ENCODE measurements around the gene SEMA6A.

SEMA6A gene

DNA sequence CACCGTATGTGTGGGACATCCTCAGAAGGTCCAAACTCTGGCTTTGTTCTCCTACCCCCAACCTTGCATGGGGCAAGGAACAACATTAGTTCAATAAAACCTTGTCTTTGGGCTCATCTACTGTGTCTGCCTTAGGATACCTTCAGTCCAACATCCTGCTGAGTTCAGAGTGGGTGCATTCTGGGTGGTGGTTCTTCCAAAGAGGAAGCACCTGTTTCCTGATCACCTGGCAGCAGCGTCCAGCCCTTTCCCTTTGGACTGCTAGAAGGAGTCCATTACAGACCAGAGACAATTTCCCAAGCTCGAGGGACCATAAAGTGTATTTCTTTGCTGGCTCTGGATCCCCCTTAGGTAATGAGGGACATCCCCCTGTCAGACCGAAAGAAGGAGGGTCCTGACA, 154.1 kb downstream of the SEMA6A start:
- H3K4me3 ChIP-seq (ENCODE audit: low read depth in 1 of 2, low read length in 2 of 2), result no peak overlapping the region
- H3K9ac ChIP-seq (ENCODE audit: low read length), result no peak overlapping the region
- no peaks in the 10 kb centered on the region for H3K27me3 ChIP-seq (ENCODE audit: control insufficient read depth in 1 of 2, insufficient read depth in 2 of 2, low read length in 2 of 2)
- H3K36me3 ChIP-seq (ENCODE audit: insufficient read depth, low read length), result no peaks in the 10 kb centered on the region
- H3K27ac ChIP-seq (ENCODE audit: low read depth, low read length), result no peak overlapping the region
- H3K4me1 ChIP-seq (ENCODE audit: insufficient read depth, low read length), result peaks cover 13% of the 10 kb centered on the region
- no peaks in the 10 kb centered on the region for H3K9me3 ChIP-seq (ENCODE audit: low read length)

DNA sequence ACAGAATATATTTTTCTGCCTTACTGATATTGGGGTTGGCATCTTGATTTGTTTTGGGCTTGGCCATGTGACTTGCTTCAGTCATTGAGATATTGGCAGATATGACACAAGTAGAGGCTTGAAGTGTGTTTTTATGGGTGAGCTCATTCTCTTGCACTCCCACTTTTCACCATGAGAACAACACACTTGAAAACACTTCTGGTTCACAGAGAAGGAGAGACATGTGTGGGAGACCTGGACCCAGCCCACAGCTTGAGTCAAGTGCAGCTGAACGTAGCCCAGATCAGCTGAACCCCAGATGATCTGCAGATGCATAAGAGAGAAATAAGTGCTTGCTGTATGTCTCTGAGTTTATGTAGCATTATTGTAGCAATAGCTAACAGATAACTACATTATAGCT, 155.4 kb downstream of the SEMA6A start:
- H3K9me3 ChIP-seq (ENCODE audit: low read length), result no peaks in the 10 kb centered on the region
- no peaks in the 10 kb centered on the region for H3K36me3 ChIP-seq (ENCODE audit: insufficient read depth, low read length)
- H3K9ac ChIP-seq (ENCODE audit: low read length), result no peak overlapping the region
- peaks cover 9% of the 10 kb centered on the region for H3K4me1 ChIP-seq (ENCODE audit: insufficient read depth, low read length)
- H3K4me3 ChIP-seq (ENCODE audit: low read depth in 1 of 2, low read length in 2 of 2), result no peak overlapping the region
- no peak overlapping the region for H3K27ac ChIP-seq (ENCODE audit: low read depth, low read length)
- no peaks in the 10 kb centered on the region for H3K27me3 ChIP-seq (ENCODE audit: control insufficient read depth in 1 of 2, insufficient read depth in 2 of 2, low read length in 2 of 2)

DNA sequence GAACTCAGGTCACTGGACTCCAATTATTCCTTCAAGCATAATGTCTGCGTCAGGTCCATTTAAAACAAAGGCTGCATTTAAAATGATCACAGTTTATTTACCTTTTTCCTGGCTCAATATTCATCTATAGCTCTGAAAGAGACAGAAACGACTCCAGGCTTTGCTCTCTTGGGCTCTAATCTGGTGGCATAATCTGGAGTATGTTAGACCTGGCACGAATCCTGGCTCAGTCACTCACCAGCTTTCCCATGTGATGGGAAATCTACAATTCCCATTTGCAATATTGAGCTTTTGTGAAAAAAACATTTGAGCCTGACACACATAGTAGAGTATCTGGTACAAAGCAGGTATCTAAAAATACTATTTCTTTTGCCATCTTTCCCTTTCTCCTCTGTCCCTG, 155.8 kb downstream of the SEMA6A start:
- H3K27ac ChIP-seq (ENCODE audit: low read depth, low read length), result no peak overlapping the region
- no peaks in the 10 kb centered on the region for H3K9me3 ChIP-seq (ENCODE audit: low read length)
- H3K27me3 ChIP-seq (ENCODE audit: control insufficient read depth in 1 of 2, insufficient read depth in 2 of 2, low read length in 2 of 2), result no peaks in the 10 kb centered on the region
- no peak overlapping the region for H3K4me3 ChIP-seq (ENCODE audit: low read depth in 1 of 2, low read length in 2 of 2)
- H3K9ac ChIP-seq (ENCODE audit: low read length), result no peak overlapping the region
- H3K36me3 ChIP-seq (ENCODE audit: insufficient read depth, low read length), result no peaks in the 10 kb centered on the region
- peaks cover 9% of the 10 kb centered on the region for H3K4me1 ChIP-seq (ENCODE audit: insufficient read depth, low read length)

DNA sequence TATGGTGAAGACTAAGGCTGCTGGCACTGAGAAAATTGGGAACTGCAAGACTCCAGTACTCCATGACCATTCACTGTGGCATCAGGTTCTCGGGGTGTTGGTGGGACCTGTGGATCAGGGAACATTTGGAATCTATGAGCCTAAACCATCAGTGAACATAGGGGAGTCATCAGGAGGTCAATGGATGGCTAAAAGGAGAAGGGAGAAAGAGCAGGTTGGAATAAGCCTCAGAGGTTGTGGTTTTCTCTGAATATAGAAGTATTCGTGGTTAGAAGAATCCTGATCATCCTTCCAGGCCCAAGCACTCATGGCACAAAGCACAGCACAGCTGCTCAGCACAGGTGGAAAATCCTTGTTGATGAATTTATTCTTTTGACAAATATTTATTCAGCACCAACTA, 156.6 kb downstream of the SEMA6A start:
- H3K4me3 ChIP-seq (ENCODE audit: low read depth in 1 of 2, low read length in 2 of 2), result no peak overlapping the region
- no peak overlapping the region for H3K9ac ChIP-seq (ENCODE audit: low read length)
- no peaks in the 10 kb centered on the region for H3K36me3 ChIP-seq (ENCODE audit: insufficient read depth, low read length)
- peaks cover 2% of the 10 kb centered on the region for H3K4me1 ChIP-seq (ENCODE audit: insufficient read depth, low read length)
- no peaks in the 10 kb centered on the region for H3K9me3 ChIP-seq (ENCODE audit: low read length)
- no peaks in the 10 kb centered on the region for H3K27me3 ChIP-seq (ENCODE audit: control insufficient read depth in 1 of 2, insufficient read depth in 2 of 2, low read length in 2 of 2)
- H3K27ac ChIP-seq (ENCODE audit: low read depth, low read length), result no peak overlapping the region

DNA sequence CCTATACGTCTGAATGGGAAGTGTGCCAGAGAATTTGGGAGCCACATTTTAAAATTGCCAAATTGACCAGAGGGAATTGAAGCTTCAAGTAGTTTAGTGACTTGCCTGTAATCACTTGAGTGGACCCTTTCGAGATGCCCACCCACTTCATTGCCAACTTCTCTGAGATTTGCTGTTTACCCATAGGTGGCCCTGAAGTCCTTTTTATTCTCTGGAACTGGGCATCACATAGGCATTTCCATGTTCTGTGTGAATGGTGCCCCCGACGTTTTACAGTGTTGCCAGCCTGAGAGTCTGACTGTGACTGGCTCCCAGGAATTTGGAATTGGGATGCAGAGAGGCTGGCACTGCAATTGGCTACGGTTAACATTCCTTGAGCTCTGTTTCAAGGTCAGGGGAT, 158.6 kb downstream of the SEMA6A start:
- Histone ChIP-seq H3K9ac (ENCODE audit: low read length) (no peak overlapping the region), H3K36me3 (ENCODE audit: insufficient read depth, low read length) (no peaks in the 10 kb centered on the region), H3K9me3 (ENCODE audit: low read length) (no peaks in the 10 kb centered on the region), H3K4me1 (ENCODE audit: insufficient read depth, low read length) (no peaks in the 10 kb centered on the region), H3K27ac (ENCODE audit: low read depth, low read length) (no peak overlapping the region), H3K4me3 (ENCODE audit: low read depth in 1 of 2, low read length in 2 of 2) (no peak overlapping the region), H3K27me3 (ENCODE audit: control insufficient read depth in 1 of 2, insufficient read depth in 2 of 2, low read length in 2 of 2) (no peaks in the 10 kb centered on the region)

DNA sequence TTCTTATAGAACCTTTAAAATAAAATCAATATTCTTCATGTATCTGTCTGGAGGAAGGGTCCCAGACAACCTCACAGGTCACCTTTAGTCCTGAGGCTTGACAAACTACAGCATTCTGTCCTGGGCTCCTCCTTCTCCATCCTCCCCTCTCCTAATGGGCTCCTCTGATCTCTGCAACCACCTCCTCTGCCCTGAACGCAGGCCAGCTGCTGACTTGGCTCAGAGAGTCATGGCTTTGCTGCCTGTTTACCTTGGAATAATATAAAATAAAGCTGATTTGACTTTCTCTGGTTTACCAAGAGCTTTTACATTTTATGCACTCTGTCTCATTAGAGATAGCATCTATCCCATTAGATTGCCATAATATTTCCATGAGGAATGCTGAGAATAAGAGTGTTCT, 159.4 kb downstream of the SEMA6A start:
- no peak overlapping the region for H3K9ac ChIP-seq (ENCODE audit: low read length)
- peaks cover 6% of the 10 kb centered on the region for H3K4me1 ChIP-seq (ENCODE audit: insufficient read depth, low read length)
- no peak overlapping the region for H3K27ac ChIP-seq (ENCODE audit: low read depth, low read length)
- no peak overlapping the region for H3K4me3 ChIP-seq (ENCODE audit: low read depth in 1 of 2, low read length in 2 of 2)
- H3K36me3 ChIP-seq (ENCODE audit: insufficient read depth, low read length), result no peaks in the 10 kb centered on the region
- H3K27me3 ChIP-seq (ENCODE audit: control insufficient read depth in 1 of 2, insufficient read depth in 2 of 2, low read length in 2 of 2), result no peaks in the 10 kb centered on the region
- H3K9me3 ChIP-seq (ENCODE audit: low read length), result no peaks in the 10 kb centered on the region

DNA sequence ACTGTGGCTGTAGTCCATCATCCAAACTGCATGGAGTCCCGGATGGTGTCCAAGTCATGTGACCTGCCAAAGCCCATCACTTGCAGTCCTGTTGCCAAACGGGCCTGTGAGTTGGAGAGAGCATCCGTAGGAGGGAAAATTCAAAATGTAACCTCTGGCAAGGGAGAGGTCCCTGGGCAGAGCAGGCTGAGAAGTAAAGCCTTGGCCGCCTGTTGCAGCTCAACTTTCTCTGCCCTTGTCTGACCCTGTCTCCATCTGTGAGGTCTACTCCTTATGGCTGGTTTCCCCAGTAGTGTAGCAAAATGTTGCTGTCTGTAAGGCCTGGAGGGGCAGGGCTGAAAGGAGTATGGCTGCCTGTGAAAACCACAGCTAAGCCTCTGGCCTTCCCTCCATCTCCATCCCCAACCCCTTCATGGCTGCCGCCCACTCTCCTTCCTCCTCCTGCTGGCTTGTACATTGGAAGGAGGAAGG, 163.5 kb downstream of the SEMA6A start:
- H3K27ac ChIP-seq (ENCODE audit: low read depth, low read length), result no peak overlapping the region
- H3K4me1 ChIP-seq (ENCODE audit: insufficient read depth, low read length), result peaks cover 6% of the 10 kb centered on the region
- no peaks in the 10 kb centered on the region for H3K27me3 ChIP-seq (ENCODE audit: control insufficient read depth in 1 of 2, insufficient read depth in 2 of 2, low read length in 2 of 2)
- H3K9me3 ChIP-seq (ENCODE audit: low read length), result no peaks in the 10 kb centered on the region
- H3K4me3 ChIP-seq (ENCODE audit: low read depth in 1 of 2, low read length in 2 of 2), result no peak overlapping the region
- no peak overlapping the region for H3K9ac ChIP-seq (ENCODE audit: low read length)
- H3K36me3 ChIP-seq (ENCODE audit: insufficient read depth, low read length), result no peaks in the 10 kb centered on the region

DNA sequence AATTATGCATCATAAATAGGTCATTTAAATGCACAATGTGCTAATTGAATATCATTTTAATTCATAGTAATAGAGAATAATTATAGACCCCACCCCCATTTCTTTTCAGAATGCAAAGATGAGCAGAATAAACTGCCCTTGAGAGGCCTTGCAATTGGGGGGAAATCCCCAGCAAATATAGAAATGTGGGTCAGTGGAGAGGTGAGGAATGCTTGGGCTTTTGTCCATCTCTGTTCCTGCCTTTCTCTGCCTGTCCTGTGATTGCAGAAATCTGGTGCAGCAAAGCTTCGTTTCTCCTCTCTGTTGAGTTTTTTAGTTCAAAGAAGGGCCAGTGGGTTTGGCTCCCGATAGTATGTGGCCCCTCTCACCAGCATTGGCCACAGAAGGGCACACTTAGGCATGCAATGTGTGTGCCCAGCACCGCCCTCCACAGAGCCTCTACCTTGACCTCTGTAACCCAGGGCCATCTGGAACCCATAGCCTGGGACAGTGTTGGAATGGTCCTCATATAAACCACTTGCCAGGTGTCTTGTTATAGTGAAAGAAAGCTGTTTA, 164.2 kb downstream of the SEMA6A start:
- no peak overlapping the region for H3K27ac ChIP-seq (ENCODE audit: low read depth, low read length)
- no peak overlapping the region for H3K9ac ChIP-seq (ENCODE audit: low read length)
- no peaks in the 10 kb centered on the region for H3K36me3 ChIP-seq (ENCODE audit: insufficient read depth, low read length)
- H3K27me3 ChIP-seq (ENCODE audit: control insufficient read depth in 1 of 2, insufficient read depth in 2 of 2, low read length in 2 of 2), result no peaks in the 10 kb centered on the region
- no peaks in the 10 kb centered on the region for H3K9me3 ChIP-seq (ENCODE audit: low read length)
- peaks cover 6% of the 10 kb centered on the region for H3K4me1 ChIP-seq (ENCODE audit: insufficient read depth, low read length)
- no peak overlapping the region for H3K4me3 ChIP-seq (ENCODE audit: low read depth in 1 of 2, low read length in 2 of 2)

DNA sequence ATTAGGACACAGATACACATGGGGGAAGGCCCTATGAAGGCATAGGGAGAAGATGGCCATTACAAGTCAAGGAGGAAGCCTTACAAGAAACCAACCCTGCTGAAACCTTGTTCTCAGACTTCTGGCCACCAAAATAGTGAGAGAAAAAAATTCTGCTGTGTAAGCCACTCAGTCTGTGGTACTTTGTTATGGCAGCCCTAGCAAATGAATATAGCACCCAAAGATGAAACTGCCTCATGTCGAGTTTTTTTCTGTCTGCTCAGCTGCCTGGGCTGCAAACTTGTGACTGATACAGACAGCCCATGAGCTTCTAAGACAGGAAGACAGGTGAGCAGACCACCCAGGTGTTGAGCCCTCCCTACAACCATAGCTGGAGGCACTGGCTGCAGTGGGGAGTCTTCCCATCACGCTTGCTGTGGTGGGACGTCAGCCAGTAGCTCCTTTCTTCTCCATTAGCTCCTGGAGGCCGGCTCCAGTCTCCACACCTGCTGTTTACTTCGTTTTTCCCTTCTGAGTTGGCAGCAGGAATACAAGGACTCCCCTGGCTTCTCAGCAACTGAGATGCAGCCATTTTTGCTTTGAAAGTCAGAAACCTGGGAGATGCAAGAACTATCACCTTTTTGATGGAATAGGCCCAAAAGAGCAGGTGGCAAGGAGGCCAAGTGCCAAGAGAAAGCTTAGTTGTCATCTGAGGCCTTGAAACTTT, 164.9 kb downstream of the SEMA6A start:
- no peaks in the 10 kb centered on the region for H3K27me3 ChIP-seq (ENCODE audit: control insufficient read depth in 1 of 2, insufficient read depth in 2 of 2, low read length in 2 of 2)
- H3K4me1 ChIP-seq (ENCODE audit: insufficient read depth, low read length), result peaks cover 6% of the 10 kb centered on the region
- H3K36me3 ChIP-seq (ENCODE audit: insufficient read depth, low read length), result no peaks in the 10 kb centered on the region
- H3K9me3 ChIP-seq (ENCODE audit: low read length), result no peaks in the 10 kb centered on the region
- no peak overlapping the region for H3K4me3 ChIP-seq (ENCODE audit: low read depth in 1 of 2, low read length in 2 of 2)
- no peak overlapping the region for H3K27ac ChIP-seq (ENCODE audit: low read depth, low read length)
- no peak overlapping the region for H3K9ac ChIP-seq (ENCODE audit: low read length)

DNA sequence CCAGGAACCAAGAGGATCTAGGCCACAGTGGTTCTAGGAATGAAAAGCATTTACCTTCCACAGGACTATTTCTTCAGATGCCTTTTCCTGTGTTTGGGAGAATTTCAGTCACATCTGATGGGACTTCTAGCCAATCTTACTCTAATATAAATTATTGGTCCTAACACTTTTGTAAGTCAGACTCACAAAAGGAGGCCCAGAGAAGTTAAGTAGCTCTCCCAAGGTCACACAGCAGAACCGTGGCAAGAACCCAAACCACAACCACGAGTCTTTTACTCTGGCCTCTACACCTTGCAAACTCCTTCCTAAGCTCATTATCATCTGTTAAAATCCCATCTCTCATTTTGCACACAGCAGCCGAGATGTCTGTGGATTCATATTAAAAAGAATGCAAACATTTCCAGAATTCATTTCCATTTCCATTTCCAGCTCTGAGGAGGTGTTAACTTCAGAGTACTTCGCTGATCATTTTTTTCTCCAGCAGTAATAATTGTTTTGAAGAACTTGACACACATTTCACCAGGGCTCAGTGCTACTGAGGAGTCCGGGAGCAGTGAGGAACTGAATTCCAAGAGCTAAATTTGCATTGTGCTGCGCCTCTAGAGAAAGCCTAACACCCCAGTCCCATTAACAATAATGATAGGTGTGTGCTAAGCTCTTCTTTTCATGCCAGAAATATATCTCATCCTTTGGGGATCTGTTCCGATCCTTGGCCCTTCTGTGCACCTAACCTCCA, 168.1 kb downstream of the SEMA6A start:
- H3K27me3 ChIP-seq (ENCODE audit: control insufficient read depth in 1 of 2, insufficient read depth in 2 of 2, low read length in 2 of 2), result no peaks in the 10 kb centered on the region
- H3K27ac ChIP-seq (ENCODE audit: low read depth, low read length), result no peak overlapping the region

DNA sequence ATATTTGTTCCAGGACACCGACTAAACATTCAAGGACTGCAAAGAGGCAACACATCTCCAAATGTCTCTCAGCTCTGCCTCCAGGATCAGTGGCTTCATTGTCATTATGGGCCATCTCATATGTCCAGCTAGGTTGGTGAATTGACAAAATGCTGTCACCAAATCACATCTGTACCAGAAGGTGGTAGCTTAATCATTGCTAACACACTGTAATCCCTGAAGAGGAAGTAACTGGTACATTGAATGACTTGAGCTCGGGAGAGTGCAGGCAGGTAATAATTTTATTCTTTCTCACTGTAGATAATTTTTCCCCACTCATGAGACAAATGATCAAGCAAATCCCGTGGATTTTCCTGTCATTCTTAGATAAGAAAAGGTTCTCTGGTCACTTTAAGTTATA, 169.8 kb downstream of the SEMA6A start:
- Histone ChIP-seq H3K9ac (ENCODE audit: low read length) (no peak overlapping the region), H3K27me3 (ENCODE audit: control insufficient read depth in 1 of 2, insufficient read depth in 2 of 2, low read length in 2 of 2) (no peaks in the 10 kb centered on the region), H3K36me3 (ENCODE audit: insufficient read depth, low read length) (no peaks in the 10 kb centered on the region), H3K9me3 (ENCODE audit: low read length) (no peaks in the 10 kb centered on the region), H3K4me3 (ENCODE audit: low read depth in 1 of 2, low read length in 2 of 2) (no peak overlapping the region), H3K27ac (ENCODE audit: low read depth, low read length) (no peak overlapping the region), H3K4me1 (ENCODE audit: insufficient read depth, low read length) (no peaks in the 10 kb centered on the region)

More for the DNA sequence above, 168.1 kb downstream of the SEMA6A start:
- H3K36me3 ChIP-seq (ENCODE audit: insufficient read depth, low read length), result no peaks in the 10 kb centered on the region
- no peaks in the 10 kb centered on the region for H3K9me3 ChIP-seq (ENCODE audit: low read length)
- no peak overlapping the region for H3K4me3 ChIP-seq (ENCODE audit: low read depth in 1 of 2, low read length in 2 of 2)
- H3K4me1 ChIP-seq (ENCODE audit: insufficient read depth, low read length), result peaks cover 6% of the 10 kb centered on the region
- no peak overlapping the region for H3K9ac ChIP-seq (ENCODE audit: low read length)

Data from muscle layer of colon (tissue), 2 donors.